ENCODE data around the gene SNAP23.

DNA sequence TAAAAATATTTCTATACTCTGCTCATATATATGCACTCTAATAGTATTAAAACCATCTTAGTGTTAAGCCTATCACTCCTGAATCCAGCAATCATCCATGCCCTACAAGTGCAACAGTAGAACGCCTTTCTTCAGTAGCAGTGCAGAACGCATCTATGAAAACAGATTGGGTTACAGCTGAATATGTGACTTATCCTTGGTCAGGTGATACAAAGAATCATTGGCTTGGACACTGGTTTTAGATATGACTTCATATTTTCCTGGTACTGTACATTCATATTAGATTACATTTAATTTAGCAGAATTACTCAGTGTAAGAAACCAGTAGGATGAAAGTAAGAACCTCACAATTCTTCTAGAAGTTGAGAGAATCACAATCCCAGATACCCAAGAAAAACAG, 47.8 kb upstream of the SNAP23 start:
- TF ChIP-seq ZFP30 (CRISPR knock-in tag; IDR thresholded peaks at IDR 0.05) = no peak
- no peak for TF ChIP-seq PPARA (CRISPR knock-in tag; IDR thresholded peaks at IDR 0.05; ENCODE audit: borderline replicate concordance)
- TF ChIP-seq GLIS3 (CRISPR knock-in tag; IDR thresholded peaks at IDR 0.05) = no peak
- no peak for TF ChIP-seq OSR1 (CRISPR knock-in tag; IDR thresholded peaks at IDR 0.05)
- TF ChIP-seq, protein P1, sequence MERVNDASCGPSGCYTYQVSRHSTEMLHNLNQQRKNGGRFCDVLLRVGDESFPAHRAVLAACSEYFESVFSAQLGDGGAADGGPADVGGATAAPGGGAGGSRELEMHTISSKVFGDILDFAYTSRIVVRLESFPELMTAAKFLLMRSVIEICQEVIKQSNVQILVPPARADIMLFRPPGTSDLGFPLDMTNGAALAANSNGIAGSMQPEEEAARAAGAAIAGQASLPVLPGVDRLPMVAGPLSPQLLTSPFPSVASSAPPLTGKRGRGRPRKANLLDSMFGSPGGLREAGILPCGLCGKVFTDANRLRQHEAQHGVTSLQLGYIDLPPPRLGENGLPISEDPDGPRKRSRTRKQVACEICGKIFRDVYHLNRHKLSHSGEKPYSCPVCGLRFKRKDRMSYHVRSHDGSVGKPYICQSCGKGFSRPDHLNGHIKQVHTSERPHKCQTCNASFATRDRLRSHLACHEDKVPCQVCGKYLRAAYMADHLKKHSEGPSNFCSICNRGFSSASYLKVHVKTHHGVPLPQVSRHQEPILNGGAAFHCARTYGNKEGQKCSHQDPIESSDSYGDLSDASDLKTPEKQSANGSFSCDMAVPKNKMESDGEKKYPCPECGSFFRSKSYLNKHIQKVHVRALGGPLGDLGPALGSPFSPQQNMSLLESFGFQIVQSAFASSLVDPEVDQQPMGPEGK (CRISPR knock-in tag; IDR thresholded peaks at IDR 0.05; ENCODE audit: borderline replicate concordance) = no peak
- TF ChIP-seq SNAI2 (CRISPR knock-in tag; IDR thresholded peaks at IDR 0.05) = no peak
- TF ChIP-seq ZFP3 (CRISPR knock-in tag; IDR thresholded peaks at IDR 0.05) = no peak

Measured in SK-N-SH treated with all-trans-retinoic acid at 6 μM for 48 hours (cell line).